H1 (cell line): ENCODE data around the gene ZC3H18. TPM values are rescaled to one million over a fixed set of nuclear protein-coding genes. Genes with fewer than 3 reads are reported as not detected.
"Not testable (repeated sequence)": the region's sequence is repeated elsewhere in the genome, so short reads cannot be mapped to it uniquely, and the experiment has no call there.

Experiments
- CTCF ChIA-PET: fragments of 300-600 bp; sonication (Branson Sonifier 250); formaldehyde crosslinking; loops from one replicate; lab custom pipeline; 2021; ENCODE audit not compliant: partially characterized antibody; lab: Charles Lee
- POLR2A ChIA-PET: fragments of 300-600 bp; sonication (Branson Sonifier 250); formaldehyde crosslinking; loops from one replicate; lab custom pipeline; 2021; ENCODE audit warnings: inconsistent platforms; ENCODE audit not compliant: partially characterized antibody; lab: Charles Lee
- DNase-seq, 2 experiments: peaks; one replicate each; pipeline versions ENCODE4 v3.0.0 to v3.0.0-alpha.2; 2010 to 2022; ENCODE audit warnings: low spot score in 2 of 2, low read depth in 1 of 2, mixed read lengths in 1 of 2
- FAIRE-seq: peaks from 2 replicates; lab custom pipeline; 2011; peaks lifted over from hg19 to GRCh38; lab: Jason Lieb, UNC
- H2AFZ ChIP-seq: 2 replicates; pipeline ENCODE4 v1.8.1; 2012; ENCODE audit warnings: low read length, inconsistent platforms
- H2AK5ac ChIP-seq: 2 replicates; pipeline ENCODE4 v1.6.1; 2013; ENCODE audit warnings: low read depth, low read length
- H2BK120ac ChIP-seq: replicated peaks from 2 replicates; pipeline ENCODE3; 2013; ENCODE audit warnings: low read depth, low read length, inconsistent platforms
- H2BK12ac ChIP-seq: 2 replicates; pipeline ENCODE4 v1.6.1; 2013; ENCODE audit warnings: low read depth, low read length
- H2BK15ac ChIP-seq: 2 replicates; pipeline ENCODE4 v1.6.1; 2013; ENCODE audit warnings: low read length
- H2BK20ac ChIP-seq: 2 replicates; pipeline ENCODE4 v1.6.1; 2013; ENCODE audit warnings: low read length
- H2BK5ac ChIP-seq: 2 replicates; pipeline ENCODE4 v1.6.1; 2013; ENCODE audit warnings: low read depth, low read length
- H3K14ac ChIP-seq: 2 replicates; pipeline ENCODE4 v1.6.1; 2013; ENCODE audit warnings: inconsistent platforms; ENCODE audit not compliant: insufficient read length
- H3K18ac ChIP-seq: 2 replicates; pipeline ENCODE4 v1.6.1; 2013; ENCODE audit warnings: low read length; ENCODE audit errors: extremely low read depth
- H3K23ac ChIP-seq: 2 replicates; pipeline ENCODE4 v1.6.1; 2013; ENCODE audit warnings: inconsistent platforms; ENCODE audit not compliant: insufficient read length
- H3K23me2 ChIP-seq: 2 replicates; pipeline ENCODE4 v1.6.1; 2013; ENCODE audit warnings: low read depth, low read length
- H3K27ac ChIP-seq: 2 replicates; pipeline ENCODE4 v1.6.1; 2011; ENCODE audit warnings: low read depth, low read length, inconsistent platforms
- H3K27me3 ChIP-seq, 4 experiments: replicated peaks in 1 of 4; 1 replicate in 1 of 4; 2 replicates in 3 of 4; pipeline versions ENCODE4 v1.6.1 to v1.8.1; 2011 to 2013; ENCODE audit warnings: low read length in 3 of 4, mild to moderate bottlenecking in 3 of 4, inconsistent platforms in 2 of 4, mixed read lengths in 2 of 4, moderate library complexity in 1 of 4; ENCODE audit not compliant: control insufficient read depth in 3 of 4, insufficient read depth in 3 of 4; ENCODE audit errors: extremely low read depth in 1 of 4
- H3K36me3 ChIP-seq, 4 experiments: 2 replicates each; pipeline versions ENCODE4 v1.6.1 to v1.8.1; 2011 to 2013; ENCODE audit warnings: mild to moderate bottlenecking in 4 of 4, low read length in 3 of 4, moderate library complexity in 2 of 4, control low read depth in 1 of 4, inconsistent platforms in 1 of 4; ENCODE audit not compliant: insufficient read depth in 4 of 4, control insufficient read depth in 2 of 4
- H3K4ac ChIP-seq: replicated peaks from 2 replicates; pipeline ENCODE3; 2013; ENCODE audit warnings: low read length, low read depth, mixed read lengths, inconsistent platforms; ENCODE audit not compliant: insufficient read length
- H3K4me1 ChIP-seq, 4 experiments: replicated peaks in 1 of 4; 1 replicate in 1 of 4; 2 replicates in 3 of 4; pipeline versions ENCODE4 v1.6.1 to v1.8.1; 2011 to 2013; ENCODE audit warnings: low read length in 3 of 4, inconsistent platforms in 2 of 4, mixed read lengths in 1 of 4; ENCODE audit not compliant: insufficient read depth in 4 of 4, control insufficient read depth in 3 of 4
- H3K4me2 ChIP-seq, 2 experiments: 2 replicates each; pipeline versions ENCODE4 v1.6.1 to v1.8.1; 2011 to 2013; ENCODE audit warnings: low read depth in 2 of 2, low read length in 2 of 2, control low read depth in 1 of 2, inconsistent platforms in 1 of 2, mild to moderate bottlenecking in 1 of 2; ENCODE audit not compliant: insufficient read depth in 1 of 2
- H3K4me3 ChIP-seq, 4 experiments: fragments of 200-600, 300-600 bp in 1 of 4; sonication (generic), shearing (Covaris generic), sonication (Bioruptor Twin) in 1 of 4; 2 replicates each; pipeline versions ENCODE4 v1.5.1 to v1.8.1; 2011 to 2016; ENCODE audit warnings: low read length in 4 of 4, low read depth in 3 of 4, control low read depth in 2 of 4, inconsistent platforms in 2 of 4, mild to moderate bottlenecking in 2 of 4, mixed read lengths in 1 of 4, moderate library complexity in 1 of 4; ENCODE audit not compliant: insufficient read depth in 2 of 4; ENCODE audit errors: extremely low read depth in 1 of 4
- H3K56ac ChIP-seq: replicated peaks from 2 replicates; pipeline ENCODE3; 2013; ENCODE audit warnings: low read depth, mild to moderate bottlenecking, mixed read lengths, low read length, inconsistent platforms; ENCODE audit not compliant: insufficient read length
- H3K79me1 ChIP-seq: 2 replicates; pipeline ENCODE4 v1.6.1; 2013; ENCODE audit warnings: low read depth, low read length, control low read depth
- H3K79me2 ChIP-seq, 2 experiments: 2 replicates each; pipeline versions ENCODE4 v1.6.1 to v1.8.1; 2012 to 2013; ENCODE audit warnings: low read length in 2 of 2, mild to moderate bottlenecking in 2 of 2, inconsistent platforms in 1 of 2; ENCODE audit not compliant: insufficient read depth in 2 of 2, control insufficient read depth in 1 of 2
- H3K9ac ChIP-seq, 4 experiments: replicated peaks in 1 of 4; 1 replicate in 1 of 4; 2 replicates in 3 of 4; pipeline versions ENCODE4 v1.6.1 to v1.8.1; 2011 to 2013; ENCODE audit warnings: low read depth in 3 of 4, low read length in 3 of 4, control low read depth in 2 of 4, mild to moderate bottlenecking in 2 of 4, moderate library complexity in 2 of 4, inconsistent platforms in 1 of 4; ENCODE audit errors: extremely low read depth in 1 of 4
- H3K9me3 ChIP-seq, 2 experiments: 2 replicates each; pipeline versions ENCODE4 v1.6.1 to v1.8.1; 2012 to 2013; ENCODE audit warnings: mild to moderate bottlenecking in 2 of 2, moderate library complexity in 2 of 2, control low read depth in 1 of 2, inconsistent platforms in 1 of 2, low read depth in 1 of 2, low read length in 1 of 2, mixed read lengths in 1 of 2; ENCODE audit not compliant: insufficient read depth in 2 of 2
- H4K20me1 ChIP-seq, 2 experiments: replicated peaks in 1 of 2; 2 replicates each; pipeline versions ENCODE3 to v1.8.1; 2011 to 2013; ENCODE audit warnings: inconsistent platforms in 2 of 2, low read length in 2 of 2, mild to moderate bottlenecking in 1 of 2; ENCODE audit not compliant: insufficient read depth in 2 of 2, control insufficient read depth in 1 of 2
- H4K5ac ChIP-seq: 2 replicates; pipeline ENCODE4 v1.6.1; 2013; ENCODE audit warnings: low read length, low read depth, mixed read lengths, inconsistent platforms; ENCODE audit not compliant: insufficient read length
- H4K8ac ChIP-seq: 2 replicates; pipeline ENCODE4 v1.8.0; 2013; ENCODE audit warnings: mild to moderate bottlenecking, moderate library complexity, low read length, inconsistent platforms; ENCODE audit not compliant: insufficient read depth; ENCODE audit errors: extremely low read depth
- H4K91ac ChIP-seq: replicated peaks from 2 replicates; pipeline ENCODE3; 2013; ENCODE audit warnings: low read length, mixed read lengths, inconsistent platforms; ENCODE audit not compliant: insufficient read length
- WGBS, 2 experiments: shearing (Covaris generic) in 1 of 2; methylation state at CpG; one replicate each; pipeline versions ENCODE4 v1.1.6 to v1.1.7; 2013 to 2015; ENCODE audit warnings: low lambda C conversion rate in 2 of 2, mixed read lengths in 2 of 2, inconsistent platforms in 1 of 2, low coverage in 1 of 2, missing lambda C conversion rate in 1 of 2; ENCODE audit not compliant: insufficient replicate concordance in 2 of 2, insufficient coverage in 1 of 2, insufficient read length in 1 of 2; ENCODE audit errors: extremely low coverage in 1 of 2, missing lambda C conversion rate in 1 of 2; 5-methylcytosine and 5-hydroxymethylcytosine counted together
- polyA plus RNA-seq, 7 experiments: library from polyadenylated mRNA; depleted of rRNA in 3 of 7; stranded (reverse) in 5 of 7; unstranded in 2 of 7; fragments of >200 nt in 5 of 7; fragments of 200-250 nt in 2 of 7; gene quantifications; 1 replicate in 5 of 7; 2 replicates in 1 of 7; 4 replicates in 1 of 7; pipeline versions ENCODE4 v1.2.1 to v1.2.3, GENCODE V29; 2011 to 2013; ENCODE audit warnings: missing spikeins in 2 of 7, mixed read lengths in 2 of 7
- total RNA-seq: library from RNA; stranded (reverse); fragmentation: NEBNext Ultra II Directional; extraction: Animal tissue kit (Norgen Biotek cat#: 25700); gene quantifications from 2 replicates; pipeline ENCODE4 v1.2.1, GENCODE V29; 2021
- TF ChIP-seq, protein P1 (sequence below): IDR thresholded peaks from 2 replicates; pipeline ENCODE4 v1.6.1; 2012; ENCODE audit warnings: inconsistent platforms

ZC3H18 gene
- total and polyA plus RNA-seq, 2 of the 8 experiments (the other 6 are each of a cell fraction or from before 2014, with no cell fraction given) = 12.1 to 73.2 TPM

DNA sequence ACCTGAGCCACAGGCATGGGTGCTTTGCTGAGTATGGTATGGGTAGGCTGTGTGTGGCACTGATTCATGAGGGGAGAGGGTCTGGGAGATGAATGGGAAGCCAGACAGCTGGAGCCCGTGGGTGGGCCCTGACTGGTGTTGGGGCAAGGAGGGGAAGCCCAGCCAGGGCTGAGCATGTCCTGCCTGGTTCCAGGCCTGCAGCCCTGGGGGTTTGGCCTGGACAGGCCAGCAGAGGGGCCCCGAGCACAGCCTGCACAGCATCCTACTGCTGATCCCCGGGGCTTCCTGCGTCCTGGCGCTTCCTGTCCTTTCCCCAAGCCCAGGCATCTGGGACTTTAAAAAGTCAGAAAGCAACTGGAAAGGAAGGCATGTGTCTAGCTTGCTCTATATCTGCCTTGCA lies 97.3 kb downstream of the ZC3H18 start (continued):
- TF ChIP-seq, protein P1, sequence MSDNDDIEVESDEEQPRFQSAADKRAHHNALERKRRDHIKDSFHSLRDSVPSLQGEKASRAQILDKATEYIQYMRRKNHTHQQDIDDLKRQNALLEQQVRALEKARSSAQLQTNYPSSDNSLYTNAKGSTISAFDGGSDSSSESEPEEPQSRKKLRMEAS = no peak

DNA sequence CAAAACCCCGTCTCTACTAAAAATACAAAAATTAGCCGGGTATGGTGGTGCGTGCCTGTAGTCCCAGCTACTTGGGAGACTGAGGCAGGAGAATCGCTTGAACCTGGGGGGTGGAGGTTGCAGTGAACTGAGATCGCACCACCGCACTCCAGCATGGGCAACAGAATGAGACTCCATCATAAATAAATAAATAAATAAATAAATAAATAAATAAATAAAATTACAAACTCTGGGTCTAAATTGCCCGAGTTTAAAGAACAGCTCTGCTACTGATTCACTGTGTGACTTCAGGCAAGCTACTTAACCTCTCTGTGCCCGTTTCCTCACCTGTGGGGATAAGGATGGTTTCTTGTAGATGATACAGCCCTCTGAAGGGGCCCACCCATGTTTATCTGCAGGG lies 99.3 kb downstream of the ZC3H18 start:
- not testable (repeated sequence) for H4K20me1 ChIP-seq, H2BK20ac ChIP-seq, H3K4me2 ChIP-seq, H3K9ac ChIP-seq, H2BK15ac ChIP-seq, H4K5ac ChIP-seq, H3K27ac ChIP-seq, H3K56ac ChIP-seq, H3K27me3 ChIP-seq, H3K4me3 ChIP-seq, H3K18ac ChIP-seq, H4K91ac ChIP-seq, H3K79me2 ChIP-seq, H3K4me1 ChIP-seq, H2BK5ac ChIP-seq, H3K23me2 ChIP-seq, H4K8ac ChIP-seq, H2BK120ac ChIP-seq, H2AFZ ChIP-seq, H3K36me3 ChIP-seq, H2AK5ac ChIP-seq, H3K14ac ChIP-seq, H3K79me1 ChIP-seq, H3K23ac ChIP-seq, H3K9me3 ChIP-seq, H2BK12ac ChIP-seq, H3K4ac ChIP-seq, FAIRE-seq, DNase-seq
- 86% methylated on average over 8 of the region's 8 CpGs; no CpG with 5 or more reads in 1 of the 2 experiments for WGBS, 2 experiments
- ChIA-PET POLR2A (interaction anchor here (1.2 to 4.2 kb wide), 2 partner anchors 15 to 30 kb away, joined by 4 to 13 read pairs; partner anchors contain the start of gene IL17C), CTCF (interaction anchor here (4.8 to 9.7 kb wide), 3 partner anchors 11 to 27 kb away, joined by 33 to 87 read pairs (median 37); partner anchors contain the start of gene SNAI3)
